ENCODE data around the gene AGPAT1.

AGPAT1 gene

DNA sequence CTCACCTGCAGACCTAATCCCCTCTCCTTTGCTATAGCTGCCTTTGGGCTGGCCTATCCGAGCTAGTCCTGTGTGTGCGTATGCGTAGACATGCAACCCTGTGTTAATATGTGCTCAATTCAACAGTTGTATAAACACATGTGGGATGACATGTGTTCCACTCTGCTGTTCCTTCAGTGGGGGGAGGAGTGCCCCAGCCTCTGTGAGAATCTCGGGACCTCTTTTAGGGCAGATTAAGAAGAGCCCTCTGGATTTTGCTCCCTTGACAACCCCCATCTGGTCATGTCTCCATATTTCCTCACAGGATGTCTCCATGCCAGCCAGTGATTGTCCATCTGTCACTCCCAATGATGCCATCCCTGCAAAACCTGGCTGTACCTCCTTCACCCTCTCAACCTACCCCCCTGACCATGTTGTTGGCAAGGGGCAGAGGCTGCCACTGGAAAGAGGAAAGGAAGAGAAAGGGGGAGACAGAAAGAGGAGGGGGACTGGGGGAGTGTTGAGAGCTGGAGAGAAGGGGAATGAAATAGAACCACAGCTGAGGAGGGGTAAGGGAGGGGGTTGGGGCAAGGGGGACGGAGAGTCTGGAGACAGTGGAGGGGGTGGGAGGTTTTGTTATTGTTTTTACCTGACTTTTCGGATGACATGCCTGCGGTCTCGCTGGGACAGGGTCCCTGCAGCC is 24.6 kb downstream of the AGPAT1 start:
- Histone ChIP-seq H3K27ac (no peak overlapping the region), H3K27me3 (peaks cover 90% of the 10 kb centered on the region), H3K36me3 (no peaks in the 10 kb centered on the region), H3K9me3 (no peaks in the 10 kb centered on the region), H3K4me3 (ENCODE audit: low read depth in 1 of 2, low read length in 1 of 2) (no peak overlapping the region), H3K4me1 (ENCODE audit: control insufficient read depth in 1 of 2, insufficient read depth in 1 of 2, low read depth in 1 of 2, low read length in 1 of 2) (peaks cover 25 to 27% of the 10 kb centered on the region in 2 experiments)
- TF ChIP-seq, protein P1, sequence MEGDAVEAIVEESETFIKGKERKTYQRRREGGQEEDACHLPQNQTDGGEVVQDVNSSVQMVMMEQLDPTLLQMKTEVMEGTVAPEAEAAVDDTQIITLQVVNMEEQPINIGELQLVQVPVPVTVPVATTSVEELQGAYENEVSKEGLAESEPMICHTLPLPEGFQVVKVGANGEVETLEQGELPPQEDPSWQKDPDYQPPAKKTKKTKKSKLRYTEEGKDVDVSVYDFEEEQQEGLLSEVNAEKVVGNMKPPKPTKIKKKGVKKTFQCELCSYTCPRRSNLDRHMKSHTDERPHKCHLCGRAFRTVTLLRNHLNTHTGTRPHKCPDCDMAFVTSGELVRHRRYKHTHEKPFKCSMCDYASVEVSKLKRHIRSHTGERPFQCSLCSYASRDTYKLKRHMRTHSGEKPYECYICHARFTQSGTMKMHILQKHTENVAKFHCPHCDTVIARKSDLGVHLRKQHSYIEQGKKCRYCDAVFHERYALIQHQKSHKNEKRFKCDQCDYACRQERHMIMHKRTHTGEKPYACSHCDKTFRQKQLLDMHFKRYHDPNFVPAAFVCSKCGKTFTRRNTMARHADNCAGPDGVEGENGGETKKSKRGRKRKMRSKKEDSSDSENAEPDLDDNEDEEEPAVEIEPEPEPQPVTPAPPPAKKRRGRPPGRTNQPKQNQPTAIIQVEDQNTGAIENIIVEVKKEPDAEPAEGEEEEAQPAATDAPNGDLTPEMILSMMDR (IDR thresholded peaks at IDR 0.05): no peak

DNA sequence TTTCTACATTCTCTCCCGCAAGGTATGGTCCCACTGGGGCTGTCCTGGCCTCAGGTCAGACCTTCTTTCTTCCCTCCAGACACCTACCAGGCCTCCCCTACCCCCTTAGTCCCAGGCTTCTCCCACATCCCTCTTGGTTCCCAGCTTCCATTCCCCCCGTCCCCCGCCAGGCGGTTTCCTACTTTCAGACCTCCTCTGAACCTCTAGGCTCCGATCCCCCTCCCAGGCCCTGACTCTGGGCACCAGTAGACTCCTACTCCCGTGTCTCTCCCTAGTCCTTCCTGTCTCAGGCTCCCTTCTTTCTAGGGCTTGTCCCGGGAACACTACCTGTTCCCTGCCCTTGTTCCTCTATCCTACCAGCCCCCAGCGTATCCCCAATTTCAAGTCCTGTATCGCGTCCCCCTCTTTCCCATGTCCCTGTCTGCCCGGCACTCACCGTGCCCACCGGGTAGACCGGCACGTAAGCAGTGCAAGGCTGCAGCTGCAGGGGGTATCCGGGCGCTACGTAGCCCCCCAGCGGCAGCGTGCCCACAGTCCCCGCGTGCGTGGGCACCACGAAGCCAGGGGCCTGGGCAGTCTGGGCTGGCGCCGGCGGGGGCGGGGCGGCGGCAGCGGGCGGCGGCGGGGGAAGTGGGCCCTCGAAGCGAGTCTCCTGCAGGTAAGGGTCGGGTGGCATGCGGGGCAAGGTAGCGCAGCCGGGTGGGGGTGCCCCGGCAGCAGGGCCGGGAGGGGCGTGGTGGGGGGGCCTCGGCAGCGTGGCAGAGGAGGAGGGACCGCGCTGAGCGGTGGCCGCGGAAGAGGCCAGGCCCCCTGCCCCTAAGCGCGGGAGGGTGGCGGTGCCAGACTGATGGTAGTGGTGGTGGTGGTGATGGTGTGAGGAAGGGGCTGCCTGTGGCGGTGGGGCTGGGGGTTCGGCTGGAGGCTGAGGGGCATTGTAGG is 25.7 kb downstream of the AGPAT1 start:
- H3K9me3 ChIP-seq: no peaks in the 10 kb centered on the region
- TF ChIP-seq, protein P1 (IDR thresholded peaks at IDR 0.05): no peak
- H3K27me3 ChIP-seq: peaks cover 95% of the 10 kb centered on the region
- no peaks in the 10 kb centered on the region for H3K36me3 ChIP-seq
- no peak overlapping the region for H3K27ac ChIP-seq
- H3K4me3 ChIP-seq (ENCODE audit: low read depth in 1 of 2, low read length in 1 of 2): no peak overlapping the region
- H3K4me1 ChIP-seq (ENCODE audit: control insufficient read depth in 1 of 2, insufficient read depth in 1 of 2, low read depth in 1 of 2, low read length in 1 of 2): peaks cover 25 to 27% of the 10 kb centered on the region in 2 experiments

DNA sequence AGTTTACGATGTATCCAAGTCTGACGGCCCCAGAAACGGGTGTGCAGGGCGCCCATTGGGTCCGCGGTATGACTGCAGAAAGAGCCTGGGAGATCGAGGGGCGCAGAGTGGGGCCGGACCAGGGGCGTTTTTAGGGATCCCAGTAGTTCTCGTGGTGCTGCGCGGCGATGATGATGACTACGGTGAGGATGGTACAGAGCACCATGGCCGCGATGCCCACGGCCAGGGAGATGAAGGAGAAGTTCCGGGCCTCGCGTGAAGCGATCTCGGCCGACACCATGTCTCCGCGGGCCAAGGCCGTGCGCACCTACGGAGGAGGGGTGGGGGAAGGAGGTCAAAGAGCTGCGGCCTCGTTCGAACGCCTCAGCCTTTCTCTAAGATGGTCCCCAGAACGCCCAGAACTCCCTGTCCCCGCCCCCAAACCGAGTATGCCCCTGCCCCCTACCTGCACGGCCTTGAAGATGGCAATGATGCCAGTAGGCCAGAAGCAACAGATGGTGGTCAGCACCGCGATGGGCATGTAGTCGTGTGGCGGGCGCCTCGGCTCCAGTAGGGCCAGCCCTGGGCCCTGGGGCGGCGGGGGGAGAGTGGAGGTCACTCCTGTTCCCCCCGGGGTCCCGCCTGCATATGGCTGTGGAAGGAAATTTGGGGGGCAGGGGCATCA is 26.7 kb downstream of the AGPAT1 start:
- TF ChIP-seq, protein P1 (IDR thresholded peaks at IDR 0.05): no peak
- H3K27me3 ChIP-seq: peaks cover 85% of the 10 kb centered on the region
- H3K4me1 ChIP-seq (ENCODE audit: control insufficient read depth in 1 of 2, insufficient read depth in 1 of 2, low read depth in 1 of 2, low read length in 1 of 2): peaks cover 16 to 20% of the 10 kb centered on the region in 2 experiments
- H3K9me3 ChIP-seq: no peaks in the 10 kb centered on the region
- H3K4me3 ChIP-seq (ENCODE audit: low read depth in 1 of 2, low read length in 1 of 2): peak overlapping the region; percentile 40 to 46
- no peaks in the 10 kb centered on the region for H3K36me3 ChIP-seq
- H3K27ac ChIP-seq: no peak overlapping the region

DNA sequence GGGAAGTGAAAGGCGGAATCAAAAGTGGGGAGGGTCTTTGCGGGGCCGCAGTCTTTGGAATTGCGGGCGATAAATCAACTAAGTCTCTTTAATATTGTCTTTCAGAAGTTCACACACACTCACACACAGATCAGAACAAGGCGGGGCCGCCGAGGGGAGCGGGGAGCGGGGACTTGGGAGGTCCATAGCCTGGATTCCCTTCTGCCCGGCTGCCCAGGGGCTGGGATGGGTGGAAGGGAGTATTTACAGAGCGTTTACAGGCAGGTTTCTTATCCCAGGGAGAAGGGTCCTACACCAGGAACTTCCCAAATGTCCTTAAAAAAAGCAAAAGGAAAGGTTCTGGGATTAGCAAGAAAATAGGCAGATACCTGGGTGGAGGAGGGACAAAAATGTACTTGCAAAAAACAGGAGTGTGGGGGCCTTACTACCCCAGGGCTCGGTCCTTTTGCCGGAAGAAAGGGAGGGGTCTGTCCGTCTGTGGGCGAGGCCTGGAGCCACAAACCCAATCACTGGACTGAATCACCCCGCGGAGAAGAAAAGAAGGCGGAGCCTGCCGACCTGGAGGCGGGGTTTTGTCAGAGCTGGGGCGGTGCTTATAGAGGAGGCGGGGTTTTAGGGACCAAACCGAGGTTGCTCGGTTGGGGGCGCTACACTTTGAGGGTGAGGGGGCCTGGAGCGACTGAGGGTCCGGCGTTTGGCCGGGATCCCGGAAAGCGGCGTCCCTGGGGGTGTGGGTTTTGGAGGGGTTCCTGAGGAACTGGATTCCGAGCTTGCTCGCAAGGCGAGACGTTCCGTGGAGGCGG is 27.4 kb downstream of the AGPAT1 start:
- Histone ChIP-seq H3K4me3 (ENCODE audit: low read depth in 1 of 2, low read length in 1 of 2) (peak overlapping the region; percentile 40 to 46), H3K4me1 (ENCODE audit: control insufficient read depth in 1 of 2, insufficient read depth in 1 of 2, low read depth in 1 of 2, low read length in 1 of 2) (peaks cover 10 to 12% of the 10 kb centered on the region in 2 experiments), H3K27ac (no peak overlapping the region), H3K27me3 (peaks cover 77% of the 10 kb centered on the region), H3K36me3 (no peaks in the 10 kb centered on the region), H3K9me3 (no peaks in the 10 kb centered on the region)
- TF ChIP-seq, protein P1 (IDR thresholded peaks at IDR 0.05): no peak

Measured in neutrophil (primary cell).